Esophagus squamous epithelium (tissue), 4 donors: Measurements from ENCODE around the gene SHISA2.

Source experiments
- CTCF ChIP-seq, 6 experiments: fragments of 450-650 bp in 4 of 6; fragments of 200-600 bp in 2 of 6; sonication (generic) in 2 of 6; IDR thresholded peaks; one replicate each; pipeline ENCODE4 v1.5.1; 2016 to 2019; ENCODE audit warnings: antibody characterized with exemption in 6 of 6, mild to moderate bottlenecking in 4 of 6, moderate library complexity in 4 of 6
- POLR2A ChIP-seq, 4 donors: fragments of 450-650 bp; IDR thresholded peaks; one replicate each; pipeline ENCODE4 v1.6.1; 2017; ENCODE audit warnings: antibody characterized with exemption in 4 of 4, mild to moderate bottlenecking in 4 of 4, moderate library complexity in 3 of 4

DNA sequence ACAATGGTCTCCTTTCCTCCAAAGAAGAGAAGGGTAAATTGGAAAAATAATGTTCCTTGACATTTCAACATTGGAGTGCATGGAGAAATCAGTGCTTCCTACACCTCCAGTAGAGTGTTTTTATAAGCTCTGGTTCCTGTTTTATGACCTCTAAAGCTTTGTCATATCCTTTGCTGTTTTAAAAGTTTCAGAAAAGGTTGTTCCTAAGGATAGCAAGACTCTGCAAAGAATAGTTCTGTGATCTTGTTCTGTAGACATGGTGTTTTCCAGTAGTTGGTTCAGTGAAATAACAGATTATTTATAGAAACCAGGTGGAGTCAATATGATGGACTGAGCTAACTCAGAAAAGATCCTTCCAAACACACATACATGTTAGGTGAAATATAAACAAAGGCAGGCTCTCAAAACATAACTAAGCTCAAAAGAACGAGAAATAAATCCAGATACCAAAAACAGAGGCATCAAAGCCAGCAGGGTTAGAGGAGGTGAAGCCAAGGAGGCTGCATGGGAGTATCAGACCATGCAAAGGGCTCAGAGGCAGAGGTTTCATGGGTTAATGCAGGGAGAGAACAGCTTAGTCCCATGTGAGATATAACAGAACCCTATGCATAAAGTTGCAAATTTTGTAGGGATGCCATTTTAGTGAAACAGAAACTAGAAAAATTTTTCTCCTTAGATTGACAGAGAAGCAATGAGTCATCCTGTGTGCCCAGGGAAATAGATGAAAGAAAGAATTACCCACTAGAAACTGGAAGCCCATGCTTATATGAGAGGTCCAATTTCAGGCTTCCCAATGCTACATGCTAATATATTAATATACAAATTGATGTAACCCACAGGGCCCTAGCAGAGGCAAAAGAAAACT, 44.3 kb downstream of the SHISA2 start:
- TF ChIP-seq CTCF (IDR thresholded peaks at IDR 0.05) (no peak), POLR2A (IDR thresholded peaks at IDR 0.05) (no peak)
